ENCODE data around the gene CPA2.

Gene CPA2

GRCh38 chr7:130256704-130257103 is 10.0 kb upstream of the CPA2 start:
- no peak for DNase-seq

- no peak for DNase-seq
Measured at GRCh38 chr7:130258494-130259078, 8.1 kb upstream of the CPA2 start.

- DNase-seq = no peak
Measured at GRCh38 chr7:130262448-130262847, 4.2 kb upstream of the CPA2 start.

GRCh38 chr7:130263130-130263529 is 3.5 kb upstream of the CPA2 start:
- no peak for DNase-seq

- DNase-seq = no peak
Measured at GRCh38 chr7:130266961-130267321, 278 bp downstream of the CPA2 start.

- DNase-seq = no peak
Measured at GRCh38 chr7:130268463-130269317, 2.0 kb downstream of the CPA2 start.

- no peak for DNase-seq
Measured at GRCh38 chr7:130269318-130269694, 2.6 kb downstream of the CPA2 start.

- no peak for DNase-seq
Measured at GRCh38 chr7:130270947-130271800, 4.5 kb downstream of the CPA2 start.

GRCh38 chr7:130272381-130273080 is 5.9 kb downstream of the CPA2 start:
- DNase-seq = no peak

- no peak for DNase-seq
Measured at GRCh38 chr7:130273081-130273932, 6.6 kb downstream of the CPA2 start.

- no peak for DNase-seq
Measured at GRCh38 chr7:130273933-130274255, 7.2 kb downstream of the CPA2 start.

- no peak for DNase-seq
Measured at GRCh38 chr7:130274296-130274695, 7.6 kb downstream of the CPA2 start.

GRCh38 chr7:130274983-130275591 is 8.4 kb downstream of the CPA2 start:
- DNase-seq = no peak

GRCh38 chr7:130275826-130276297 is 9.2 kb downstream of the CPA2 start:
- DNase-seq = no peak

GRCh38 chr7:130276796-130277762 is 10.4 kb downstream of the CPA2 start:
- no peak for DNase-seq

GRCh38 chr7:130277763-130278643 is 11.3 kb downstream of the CPA2 start:
- DNase-seq = peak; percentile 11 to 33

GRCh38 chr7:130278860-130279259 is 12.2 kb downstream of the CPA2 start:
- DNase-seq = no peak

GRCh38 chr7:130279286-130279685 is 12.6 kb downstream of the CPA2 start:
- DNase-seq = no peak

- no peak for DNase-seq
Measured at GRCh38 chr7:130279906-130280305, 13.2 kb downstream of the CPA2 start.

Measured in SW 1271 (cell line).